Measurements from ENCODE around the gene IYD. TPM values are rescaled to one million over a fixed set of nuclear protein-coding genes. Genes with fewer than 3 reads are reported as not detected.

IYD gene
- total RNA-seq, 1 experiment from 2014 or later = not detected

- H3K23me2 ChIP-seq (ENCODE audit: insufficient read length, low read depth, low read length, poor library complexity, severe bottlenecking) = no peaks in the 10 kb centered on the region
- no peak overlapping the region for H3K4me3 Mint-ChIP-seq
- no peak overlapping the region for H3K27ac Mint-ChIP-seq
- H3K4me1 ChIP-seq (ENCODE audit: insufficient read depth, low read length) = no peaks in the 10 kb centered on the region
- no peak overlapping the region for H2AFZ ChIP-seq (ENCODE audit: low read length)
- no peak overlapping the region for H2BK20ac ChIP-seq (ENCODE audit: low read depth, low read length, poor library complexity, severe bottlenecking)
- DNase-seq = no peak
- no peaks in the 10 kb centered on the region for H4K20me1 ChIP-seq (ENCODE audit: control insufficient read depth, insufficient read depth, insufficient read length)
- H2BK120ac ChIP-seq (ENCODE audit: low read depth, low read length, poor library complexity, severe bottlenecking) = no peak overlapping the region
- no peaks in the 10 kb centered on the region for H3K4me1 Mint-ChIP-seq
- no peak overlapping the region for H2AK5ac ChIP-seq (ENCODE audit: insufficient read length, low read length)
- no peak overlapping the region for H3T11ph ChIP-seq (ENCODE audit: low read length)
- H3K27me3 Mint-ChIP-seq (ENCODE audit: low read depth) = peaks cover 8% of the 10 kb centered on the region
- H3K9me3 ChIP-seq (ENCODE audit: control insufficient read depth, low read depth, low read length) = no peaks in the 10 kb centered on the region
- no peaks in the 10 kb centered on the region for H3K79me1 ChIP-seq (ENCODE audit: insufficient read depth, low read depth, low read length, poor library complexity, severe bottlenecking)
- H3K36me3 Mint-ChIP-seq (ENCODE audit: insufficient read depth in 1 of 3, low read depth in 3 of 3) = no peaks in the 10 kb centered on the region
- no peak overlapping the region for H2BK12ac ChIP-seq (ENCODE audit: insufficient read length, low read depth, low read length)
- H3K14ac ChIP-seq (ENCODE audit: insufficient read depth, low read length) = no peak overlapping the region
- no peaks in the 10 kb centered on the region for H3K27me3 ChIP-seq (ENCODE audit: insufficient read depth, low read length)
- H3K18ac ChIP-seq (ENCODE audit: insufficient read length, low read depth, low read length) = no peak overlapping the region
- no peak overlapping the region for H3K4ac ChIP-seq (ENCODE audit: low read depth, low read length)
- H3K79me2 ChIP-seq (ENCODE audit: insufficient read depth, low read length) = no peaks in the 10 kb centered on the region
- WGBS (ENCODE audit: extremely low coverage, insufficient read length, low lambda C conversion rate) = no CpG with 5 or more reads among the region's 5 CpGs
- no peak overlapping the region for H3K23ac ChIP-seq (ENCODE audit: insufficient read length, low read depth, low read length)
- no peak overlapping the region for H3K4me2 ChIP-seq (ENCODE audit: insufficient read depth, insufficient read length, low read length)
- no peaks in the 10 kb centered on the region; a peak in 1 of 5 replicates for H3K9me3 Mint-ChIP-seq
- no peak for TF ChIP-seq CTCF (conservative IDR thresholded peaks at IDR 0.05)
- no peak overlapping the region for H3K9ac ChIP-seq (ENCODE audit: extremely low read depth, insufficient read length, low read length)
- no peak overlapping the region for H4K5ac ChIP-seq (ENCODE audit: insufficient read length, low read depth, low read length)
- H3K27ac ChIP-seq (ENCODE audit: insufficient read length, low read depth, low read length) = no peak overlapping the region
- no peak overlapping the region for H2BK15ac ChIP-seq (ENCODE audit: low read depth, low read length)
- no peak overlapping the region for H3K56ac ChIP-seq (ENCODE audit: insufficient read length, low read depth, low read length)
- H4K91ac ChIP-seq (ENCODE audit: insufficient read length, low read depth, low read length) = no peak overlapping the region
- no peak overlapping the region for H2BK5ac ChIP-seq (ENCODE audit: insufficient read length, low read length)
- no peak overlapping the region for H4K8ac ChIP-seq (replicated peaks; ENCODE audit: insufficient read length, low read depth, low read length)
These were observed 21.0 kb upstream of the IYD start for GRCh38 chr6:150347845-150348244.
